ENCODE data around the gene ERC1.

GRCh38 chr12:1357711-1358110, 366.7 kb downstream of the ERC1 start:
- TF ChIP-seq, protein P1, sequence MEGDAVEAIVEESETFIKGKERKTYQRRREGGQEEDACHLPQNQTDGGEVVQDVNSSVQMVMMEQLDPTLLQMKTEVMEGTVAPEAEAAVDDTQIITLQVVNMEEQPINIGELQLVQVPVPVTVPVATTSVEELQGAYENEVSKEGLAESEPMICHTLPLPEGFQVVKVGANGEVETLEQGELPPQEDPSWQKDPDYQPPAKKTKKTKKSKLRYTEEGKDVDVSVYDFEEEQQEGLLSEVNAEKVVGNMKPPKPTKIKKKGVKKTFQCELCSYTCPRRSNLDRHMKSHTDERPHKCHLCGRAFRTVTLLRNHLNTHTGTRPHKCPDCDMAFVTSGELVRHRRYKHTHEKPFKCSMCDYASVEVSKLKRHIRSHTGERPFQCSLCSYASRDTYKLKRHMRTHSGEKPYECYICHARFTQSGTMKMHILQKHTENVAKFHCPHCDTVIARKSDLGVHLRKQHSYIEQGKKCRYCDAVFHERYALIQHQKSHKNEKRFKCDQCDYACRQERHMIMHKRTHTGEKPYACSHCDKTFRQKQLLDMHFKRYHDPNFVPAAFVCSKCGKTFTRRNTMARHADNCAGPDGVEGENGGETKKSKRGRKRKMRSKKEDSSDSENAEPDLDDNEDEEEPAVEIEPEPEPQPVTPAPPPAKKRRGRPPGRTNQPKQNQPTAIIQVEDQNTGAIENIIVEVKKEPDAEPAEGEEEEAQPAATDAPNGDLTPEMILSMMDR (IDR thresholded peaks at IDR 0.05; ENCODE audit: low read length): no peak
- TF ChIP-seq EZH2phosphoT487 (IDR thresholded peaks at IDR 0.05; ENCODE audit: low read length): no peak

Measured in MM.1S (cell line).